Gastroesophageal sphincter (tissue), 3 donors: Measurements from ENCODE around the gene FBF1.
"Not testable (repeated sequence)": the region's sequence is repeated elsewhere in the genome, so short reads cannot be mapped to it uniquely, and the experiment has no call there.

Experiments used
- POLR2A ChIP-seq, 2 donors: fragments of 450-650 bp; IDR thresholded peaks; one replicate each; pipeline ENCODE4 v1.6.1; 2017; ENCODE audit warnings: antibody characterized with exemption in 2 of 2, mild to moderate bottlenecking in 2 of 2, moderate library complexity in 1 of 2
- POLR2AphosphoS5 ChIP-seq: sonication (generic); formaldehyde crosslinking; IDR thresholded peaks from one replicate; pipeline ENCODE4 v1.6.1; 2017; ENCODE audit warnings: antibody characterized with exemption
- TF ChIP-seq, protein P1 (sequence below), 4 experiments: fragments of 200-600 bp in 2 of 4; fragments of 450-650 bp in 2 of 4; sonication (generic) in 1 of 4; IDR thresholded peaks; one replicate each; pipeline ENCODE4 v1.5.1; 2017 to 2019; ENCODE audit warnings: antibody characterized with exemption in 4 of 4, mild to moderate bottlenecking in 2 of 4, moderate library complexity in 2 of 4

DNA sequence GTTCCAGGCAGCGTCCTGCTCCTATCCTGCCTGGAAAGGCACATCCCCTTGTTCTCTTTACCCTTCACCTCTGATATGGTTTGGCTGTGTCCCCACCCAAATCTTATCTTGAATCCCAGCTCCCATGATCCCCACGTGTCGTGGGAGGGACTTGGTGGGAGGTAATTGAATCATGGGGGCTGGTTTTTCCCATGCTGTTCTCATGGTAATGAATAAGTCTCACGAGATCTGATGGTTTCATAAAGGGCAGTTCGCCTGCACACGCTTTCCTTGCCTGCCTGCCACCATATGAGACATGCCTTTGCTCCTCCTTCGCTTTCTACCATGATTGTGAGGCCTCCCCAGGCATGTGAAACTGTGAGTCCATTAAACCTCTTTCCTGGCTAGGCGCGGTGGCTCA is 55.0 kb downstream of the FBF1 start:
- TF ChIP-seq POLR2AphosphoS5; POLR2A (IDR thresholded peaks at IDR 0.05): not testable (repeated sequence)
- TF ChIP-seq, protein P1, sequence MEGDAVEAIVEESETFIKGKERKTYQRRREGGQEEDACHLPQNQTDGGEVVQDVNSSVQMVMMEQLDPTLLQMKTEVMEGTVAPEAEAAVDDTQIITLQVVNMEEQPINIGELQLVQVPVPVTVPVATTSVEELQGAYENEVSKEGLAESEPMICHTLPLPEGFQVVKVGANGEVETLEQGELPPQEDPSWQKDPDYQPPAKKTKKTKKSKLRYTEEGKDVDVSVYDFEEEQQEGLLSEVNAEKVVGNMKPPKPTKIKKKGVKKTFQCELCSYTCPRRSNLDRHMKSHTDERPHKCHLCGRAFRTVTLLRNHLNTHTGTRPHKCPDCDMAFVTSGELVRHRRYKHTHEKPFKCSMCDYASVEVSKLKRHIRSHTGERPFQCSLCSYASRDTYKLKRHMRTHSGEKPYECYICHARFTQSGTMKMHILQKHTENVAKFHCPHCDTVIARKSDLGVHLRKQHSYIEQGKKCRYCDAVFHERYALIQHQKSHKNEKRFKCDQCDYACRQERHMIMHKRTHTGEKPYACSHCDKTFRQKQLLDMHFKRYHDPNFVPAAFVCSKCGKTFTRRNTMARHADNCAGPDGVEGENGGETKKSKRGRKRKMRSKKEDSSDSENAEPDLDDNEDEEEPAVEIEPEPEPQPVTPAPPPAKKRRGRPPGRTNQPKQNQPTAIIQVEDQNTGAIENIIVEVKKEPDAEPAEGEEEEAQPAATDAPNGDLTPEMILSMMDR (IDR thresholded peaks at IDR 0.05), result not testable (repeated sequence)
